MG63 (cell line): ENCODE data around the gene WWOX. TPM values are rescaled to one million over a fixed set of nuclear protein-coding genes. Genes with fewer than 3 reads are reported as not detected.

Experiments used
- DNase-seq: peaks from one replicate; pipeline ENCODE4 v3.0.0-alpha.2; 2020
- H3K27me3 ChIP-seq: fragments of 250-450 bp; sonication (Bioruptor Pico); 2 replicates; pipeline ENCODE4 v1.5.1; 2020; ENCODE audit warnings: mild to moderate bottlenecking, moderate library complexity
- H3K36me3 ChIP-seq: fragments of 250-450 bp; sonication (Bioruptor Pico); 2 replicates; pipeline ENCODE4 v1.5.1; 2020; ENCODE audit warnings: mild to moderate bottlenecking, moderate library complexity
- H3K4me3 ChIP-seq: fragments of 250-450 bp; sonication (Bioruptor Pico); 2 replicates; pipeline ENCODE4 v1.5.1; 2020; ENCODE audit warnings: mild to moderate bottlenecking, moderate library complexity
- H3K9me3 ChIP-seq: fragments of 250-450 bp; sonication (Bioruptor Pico); 2 replicates; pipeline ENCODE4 v1.5.1; 2020; ENCODE audit warnings: mild to moderate bottlenecking, moderate library complexity
- total RNA-seq: library from RNA; depleted of rRNA; stranded (reverse); fragments of >200 nt; shearing (Covaris generic); gene quantifications from 2 replicates; pipeline ENCODE4 v1.2.3, GENCODE V29; 2014; ENCODE audit warnings: low replicate concordance

WWOX gene
- total RNA-seq, 1 experiment from 2014 or later: 11.4 TPM

GRCh38 chr16:78310196-78310595 is 210.7 kb downstream of the WWOX start:
- Histone ChIP-seq H3K27me3 (no peaks in the 10 kb centered on the region), H3K9me3 (no peaks in the 10 kb centered on the region), H3K4me3 (no peak overlapping the region), H3K36me3 (no peaks in the 10 kb centered on the region)
- DNase-seq: no peak

GRCh38 chr16:78310990-78311561 is 211.6 kb downstream of the WWOX start:
- DNase-seq: no peak
- no peaks in the 10 kb centered on the region for H3K27me3 ChIP-seq
- no peak overlapping the region for H3K4me3 ChIP-seq
- no peaks in the 10 kb centered on the region for H3K9me3 ChIP-seq
- no peaks in the 10 kb centered on the region for H3K36me3 ChIP-seq

- no peaks in the 10 kb centered on the region for H3K36me3 ChIP-seq
- no peaks in the 10 kb centered on the region for H3K9me3 ChIP-seq
- no peak for DNase-seq
- H3K27me3 ChIP-seq: no peaks in the 10 kb centered on the region
- H3K4me3 ChIP-seq: no peak overlapping the region
Measured at GRCh38 chr16:78311831-78312230, 212.4 kb downstream of the WWOX start.

GRCh38 chr16:78317564-78318240 is 218.2 kb downstream of the WWOX start:
- no peaks in the 10 kb centered on the region for H3K9me3 ChIP-seq
- H3K27me3 ChIP-seq: no peaks in the 10 kb centered on the region
- H3K4me3 ChIP-seq: no peak overlapping the region
- no peaks in the 10 kb centered on the region for H3K36me3 ChIP-seq
- DNase-seq: no peak

GRCh38 chr16:78321620-78322360 is 222.3 kb downstream of the WWOX start:
- DNase-seq: no peak
- Histone ChIP-seq H3K36me3 (no peaks in the 10 kb centered on the region), H3K4me3 (no peak overlapping the region), H3K9me3 (no peaks in the 10 kb centered on the region), H3K27me3 (no peaks in the 10 kb centered on the region)

GRCh38 chr16:78323315-78323714 is 223.9 kb downstream of the WWOX start:
- H3K27me3 ChIP-seq: no peaks in the 10 kb centered on the region
- no peaks in the 10 kb centered on the region for H3K9me3 ChIP-seq
- DNase-seq: no peak
- no peaks in the 10 kb centered on the region for H3K36me3 ChIP-seq
- no peak overlapping the region for H3K4me3 ChIP-seq

GRCh38 chr16:78324649-78325285 is 225.3 kb downstream of the WWOX start:
- Histone ChIP-seq H3K4me3 (no peak overlapping the region), H3K36me3 (no peaks in the 10 kb centered on the region), H3K9me3 (no peaks in the 10 kb centered on the region), H3K27me3 (no peaks in the 10 kb centered on the region)
- no peak for DNase-seq

GRCh38 chr16:78325468-78326352 is 226.3 kb downstream of the WWOX start:
- DNase-seq: no peak
- no peak overlapping the region for H3K4me3 ChIP-seq
- H3K36me3 ChIP-seq: no peaks in the 10 kb centered on the region
- no peaks in the 10 kb centered on the region for H3K27me3 ChIP-seq
- no peaks in the 10 kb centered on the region for H3K9me3 ChIP-seq

GRCh38 chr16:78326731-78327130 is 227.3 kb downstream of the WWOX start:
- Histone ChIP-seq H3K9me3 (no peaks in the 10 kb centered on the region), H3K36me3 (no peaks in the 10 kb centered on the region), H3K4me3 (no peak overlapping the region), H3K27me3 (no peaks in the 10 kb centered on the region)
- no peak for DNase-seq

GRCh38 chr16:78331731-78332130 is 232.3 kb downstream of the WWOX start:
- no peaks in the 10 kb centered on the region for H3K27me3 ChIP-seq
- no peak for DNase-seq
- H3K9me3 ChIP-seq: no peaks in the 10 kb centered on the region
- no peaks in the 10 kb centered on the region for H3K36me3 ChIP-seq
- no peak overlapping the region for H3K4me3 ChIP-seq

GRCh38 chr16:78333808-78334207 is 234.4 kb downstream of the WWOX start:
- DNase-seq: no peak

GRCh38 chr16:78340590-78340989 is 241.1 kb downstream of the WWOX start:
- Histone ChIP-seq H3K27me3 (no peaks in the 10 kb centered on the region), H3K36me3 (no peaks in the 10 kb centered on the region), H3K4me3 (no peak overlapping the region), H3K9me3 (no peaks in the 10 kb centered on the region)
- DNase-seq: no peak

More at GRCh38 chr16:78333808-78334207, 234.4 kb downstream of the WWOX start:
- Histone ChIP-seq H3K36me3 (no peaks in the 10 kb centered on the region), H3K4me3 (no peak overlapping the region), H3K27me3 (no peaks in the 10 kb centered on the region), H3K9me3 (no peaks in the 10 kb centered on the region)

GRCh38 chr16:78348068-78348467 is 248.6 kb downstream of the WWOX start:
- Histone ChIP-seq H3K36me3 (no peaks in the 10 kb centered on the region), H3K4me3 (no peak overlapping the region), H3K27me3 (no peaks in the 10 kb centered on the region), H3K9me3 (no peaks in the 10 kb centered on the region)
- no peak for DNase-seq

GRCh38 chr16:78348886-78349285 is 249.4 kb downstream of the WWOX start:
- no peaks in the 10 kb centered on the region for H3K36me3 ChIP-seq
- DNase-seq: no peak
- no peak overlapping the region for H3K4me3 ChIP-seq
- H3K27me3 ChIP-seq: no peaks in the 10 kb centered on the region
- no peaks in the 10 kb centered on the region for H3K9me3 ChIP-seq

GRCh38 chr16:78352184-78352583 is 252.7 kb downstream of the WWOX start:
- H3K27me3 ChIP-seq: no peaks in the 10 kb centered on the region

GRCh38 chr16:78353640-78354275 is 254.3 kb downstream of the WWOX start:
- Histone ChIP-seq H3K9me3 (no peaks in the 10 kb centered on the region), H3K27me3 (no peaks in the 10 kb centered on the region), H3K4me3 (no peak overlapping the region), H3K36me3 (no peaks in the 10 kb centered on the region)
- no peak for DNase-seq

More at GRCh38 chr16:78352184-78352583, 252.7 kb downstream of the WWOX start:
- Histone ChIP-seq H3K4me3 (no peak overlapping the region), H3K9me3 (no peaks in the 10 kb centered on the region), H3K36me3 (no peaks in the 10 kb centered on the region)
- no peak for DNase-seq
